Germinal center (tissue), 1 donor: ENCODE results near the gene LAMP1.
"Not testable (repeated sequence)": the region's sequence is repeated elsewhere in the genome, so short reads cannot be mapped to it uniquely, and the experiment has no call there.

Source experiments
- DNase-seq: peaks from one replicate; pipeline ENCODE4 v3.0.0; 2012; ENCODE audit warnings: mixed read lengths, low spot score

LAMP1 gene, protein sequence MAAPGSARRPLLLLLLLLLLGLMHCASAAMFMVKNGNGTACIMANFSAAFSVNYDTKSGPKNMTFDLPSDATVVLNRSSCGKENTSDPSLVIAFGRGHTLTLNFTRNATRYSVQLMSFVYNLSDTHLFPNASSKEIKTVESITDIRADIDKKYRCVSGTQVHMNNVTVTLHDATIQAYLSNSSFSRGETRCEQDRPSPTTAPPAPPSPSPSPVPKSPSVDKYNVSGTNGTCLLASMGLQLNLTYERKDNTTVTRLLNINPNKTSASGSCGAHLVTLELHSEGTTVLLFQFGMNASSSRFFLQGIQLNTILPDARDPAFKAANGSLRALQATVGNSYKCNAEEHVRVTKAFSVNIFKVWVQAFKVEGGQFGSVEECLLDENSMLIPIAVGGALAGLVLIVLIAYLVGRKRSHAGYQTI

DNA sequence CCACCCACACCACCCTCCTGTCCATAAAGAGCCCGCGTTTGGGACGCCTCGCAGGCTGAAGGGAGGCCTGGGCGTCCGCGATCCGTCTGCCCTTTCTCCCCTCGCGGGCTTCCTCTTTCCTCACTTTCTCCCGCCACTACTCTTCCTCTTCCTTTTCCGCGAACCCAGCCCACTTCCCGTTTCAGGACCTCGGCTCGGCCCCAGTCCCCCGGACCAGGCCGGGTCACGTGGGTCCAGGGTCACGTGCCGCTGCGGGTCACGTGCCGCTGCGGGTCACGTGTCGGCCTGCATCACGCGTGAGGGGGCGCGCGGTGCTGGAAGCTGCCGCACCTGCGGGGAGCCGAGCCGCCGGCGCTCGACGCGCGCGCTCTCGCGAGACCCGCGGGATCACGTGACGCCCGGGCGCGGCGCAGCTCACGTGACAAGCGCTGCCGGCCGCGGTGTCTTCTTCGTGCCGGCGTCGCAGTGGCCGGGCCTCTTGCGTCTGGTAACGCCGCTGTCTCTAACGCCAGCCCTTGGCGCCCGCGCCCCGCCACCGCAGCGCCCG, at the start of gene LAMP1:
Gene LAMP1, plus strand, starts transcription at position 417 of the 547 bp plus-strand sequence. CDS start 196 bp downstream, outside the sequence.
- peak; percentile 97 for DNase-seq

DNA sequence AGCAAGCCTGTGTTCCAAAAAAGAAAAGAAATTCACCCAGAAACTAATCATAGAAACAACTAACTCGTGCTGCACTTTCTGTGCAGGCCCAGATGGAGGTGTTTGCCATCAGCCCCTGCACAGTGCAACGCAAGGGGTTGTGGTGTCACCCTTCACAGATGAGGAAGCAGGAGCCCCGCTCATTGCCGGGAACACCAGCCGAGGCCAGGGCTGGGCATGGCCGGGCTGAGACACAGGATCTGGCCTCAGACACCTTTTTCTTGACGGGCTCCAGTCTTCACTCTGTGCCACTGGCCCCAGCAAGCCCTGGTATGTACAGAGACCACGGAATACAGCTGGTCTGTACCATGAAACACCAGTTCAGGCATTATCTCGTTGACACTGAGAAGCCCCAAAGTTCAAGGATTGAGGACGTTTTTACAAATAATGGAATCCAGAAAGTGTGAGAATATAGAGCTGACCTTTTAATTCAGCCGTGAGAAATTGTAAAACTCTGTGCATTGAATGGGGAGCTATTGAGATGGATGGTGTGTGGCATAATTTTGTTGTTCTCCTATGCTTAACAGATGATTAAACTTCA, 44.4 kb upstream of the LAMP1 start:
- no peak for DNase-seq

DNA sequence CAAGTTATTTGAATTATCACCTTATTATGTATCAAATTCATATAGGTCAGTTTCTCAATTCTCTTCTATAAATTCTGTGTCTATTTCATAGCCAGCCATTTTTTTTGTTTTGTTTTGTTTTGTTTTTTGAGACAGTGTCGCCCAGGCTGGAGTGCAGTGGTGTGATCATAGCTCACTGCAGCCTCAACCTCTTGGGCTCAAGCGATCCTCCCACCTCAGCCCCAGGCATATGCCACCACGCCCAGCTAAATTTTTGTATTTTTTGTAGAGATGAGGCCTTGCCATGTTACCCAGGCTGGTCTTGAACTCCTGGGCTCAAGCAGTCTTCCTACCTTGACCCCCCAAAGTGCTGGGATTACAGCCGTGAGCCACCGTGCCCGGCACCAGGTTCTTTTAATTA, 39.1 kb upstream of the LAMP1 start:
- not testable (repeated sequence) for DNase-seq

DNA sequence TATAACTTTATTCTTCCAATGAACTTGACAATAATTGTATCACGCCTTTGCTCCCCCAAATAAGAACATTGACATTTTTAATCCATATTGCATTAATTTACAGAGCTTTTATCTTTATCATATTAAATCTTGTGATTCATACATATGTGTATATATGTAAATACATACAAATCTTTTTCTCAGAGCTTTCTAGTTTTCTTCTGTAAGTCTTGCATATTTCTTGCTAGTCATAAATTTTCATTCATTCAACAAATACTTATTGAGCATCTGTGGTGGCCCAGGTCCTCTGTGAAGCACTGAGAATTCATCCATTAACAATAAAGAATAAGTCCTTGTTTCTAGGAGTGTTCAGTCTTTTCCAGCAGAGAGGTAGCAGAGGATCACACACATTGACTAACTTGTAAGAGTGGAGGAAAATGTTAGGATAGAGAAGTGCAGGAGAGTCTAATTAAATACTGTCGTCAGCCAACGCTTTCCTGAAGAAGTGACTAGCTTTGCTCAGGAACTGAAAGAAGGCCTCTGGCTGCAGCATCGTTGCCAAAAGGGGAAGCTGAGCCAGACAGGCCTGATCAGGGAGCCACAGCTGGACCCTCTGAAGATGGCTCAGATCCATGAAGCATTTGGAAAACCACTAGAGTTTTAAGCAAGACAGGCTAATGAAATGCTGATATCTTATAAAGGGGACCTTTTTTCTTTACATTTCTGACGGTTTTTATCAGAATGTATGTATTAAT, 38.6 kb upstream of the LAMP1 start:
- no peak for DNase-seq

DNA sequence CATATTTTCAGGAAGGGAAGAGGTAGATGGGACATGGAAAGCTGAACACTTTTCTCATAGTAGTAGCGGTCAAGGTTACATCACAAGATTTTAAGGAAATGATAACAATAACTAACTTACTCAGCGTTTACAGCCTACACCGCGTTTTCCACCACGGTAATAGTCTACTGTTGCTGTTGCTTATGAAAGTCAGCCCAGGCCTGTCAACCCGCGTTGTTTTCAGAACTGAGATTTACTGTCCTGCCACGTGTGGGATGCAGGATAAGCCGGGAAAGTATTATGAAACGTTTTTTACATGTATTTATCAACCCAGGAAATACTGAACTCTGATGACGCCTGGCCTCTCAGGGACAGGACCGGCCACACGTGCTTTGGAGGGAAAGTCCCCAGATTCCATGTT, 36.0 kb upstream of the LAMP1 start:
- DNase-seq, result no peak

DNA sequence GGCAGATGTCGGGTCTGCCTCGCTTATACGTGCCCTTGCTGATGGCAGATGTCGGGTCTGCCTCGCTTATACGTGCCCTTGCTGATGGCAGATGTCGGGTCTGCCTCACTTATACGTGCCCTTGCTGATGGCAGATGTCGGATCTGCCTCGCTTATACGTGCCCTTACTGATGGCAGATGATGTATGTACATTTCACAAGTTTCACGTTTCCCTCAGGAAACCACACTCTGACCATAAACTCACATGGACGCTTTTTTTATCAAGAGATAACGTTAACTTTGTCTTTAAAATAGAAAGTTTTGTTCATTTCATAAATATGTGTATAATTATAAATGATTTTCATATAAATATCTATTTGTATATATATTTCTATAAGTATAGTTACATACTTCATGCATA, 34.0 kb upstream of the LAMP1 start:
- DNase-seq, result not testable (repeated sequence)

DNA sequence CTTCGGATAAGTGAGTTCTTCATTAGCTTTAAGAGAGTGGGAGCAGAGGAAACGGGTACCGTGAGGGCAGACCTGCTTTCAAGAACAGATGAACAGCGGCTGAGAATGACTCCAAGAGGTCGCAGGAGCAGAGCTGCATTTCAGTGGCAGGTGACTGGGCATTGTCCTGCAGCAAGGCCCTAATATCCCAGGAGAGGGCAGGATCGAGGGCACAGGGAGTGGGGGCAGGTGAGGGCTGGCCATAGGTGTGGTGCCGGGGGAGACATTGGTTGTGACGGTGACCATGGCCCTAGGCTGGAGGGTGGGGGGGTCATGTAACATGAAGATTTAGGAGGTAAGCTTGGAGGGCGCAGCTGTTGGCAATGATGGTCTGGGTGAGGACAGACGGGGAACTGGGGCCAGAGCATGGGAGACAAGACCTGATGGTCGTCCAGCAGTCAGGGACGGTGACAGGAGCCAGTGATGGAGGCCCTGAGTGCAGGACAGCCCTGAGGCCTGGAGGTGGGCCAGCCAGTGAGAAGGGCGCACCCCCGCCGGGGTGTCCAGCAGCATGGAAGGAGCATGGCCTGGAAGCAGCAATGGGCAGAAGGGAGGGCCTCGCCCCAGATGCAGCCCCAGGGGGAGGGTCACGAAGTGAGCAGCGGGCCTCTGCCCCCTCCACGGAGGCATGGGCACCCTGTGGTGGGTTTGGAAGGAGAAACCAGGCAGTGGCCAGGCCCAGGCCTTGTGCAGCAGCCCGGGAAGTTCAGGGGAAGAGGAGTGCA, 29.2 kb upstream of the LAMP1 start:
- no peak for DNase-seq

DNA sequence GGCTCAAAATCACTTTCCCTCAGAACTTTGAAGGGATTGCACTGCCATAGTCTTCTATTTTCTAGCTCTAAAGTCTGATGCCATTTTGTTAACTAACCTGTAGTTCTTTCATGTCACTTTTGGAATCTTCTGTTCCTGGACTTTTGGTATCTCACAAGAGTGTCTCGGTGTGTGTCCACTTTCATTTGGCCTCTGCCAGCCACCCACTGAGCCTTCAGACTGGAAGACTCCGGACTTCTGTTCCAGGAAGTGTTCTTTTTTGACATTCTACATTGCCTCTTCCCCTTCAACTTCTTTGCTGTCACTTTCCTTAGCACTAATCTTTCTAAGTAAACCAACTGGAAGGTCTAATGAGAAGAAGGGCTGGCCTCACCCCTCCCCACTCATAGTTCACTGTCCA, 25.0 kb upstream of the LAMP1 start:
- DNase-seq, result no peak

DNA sequence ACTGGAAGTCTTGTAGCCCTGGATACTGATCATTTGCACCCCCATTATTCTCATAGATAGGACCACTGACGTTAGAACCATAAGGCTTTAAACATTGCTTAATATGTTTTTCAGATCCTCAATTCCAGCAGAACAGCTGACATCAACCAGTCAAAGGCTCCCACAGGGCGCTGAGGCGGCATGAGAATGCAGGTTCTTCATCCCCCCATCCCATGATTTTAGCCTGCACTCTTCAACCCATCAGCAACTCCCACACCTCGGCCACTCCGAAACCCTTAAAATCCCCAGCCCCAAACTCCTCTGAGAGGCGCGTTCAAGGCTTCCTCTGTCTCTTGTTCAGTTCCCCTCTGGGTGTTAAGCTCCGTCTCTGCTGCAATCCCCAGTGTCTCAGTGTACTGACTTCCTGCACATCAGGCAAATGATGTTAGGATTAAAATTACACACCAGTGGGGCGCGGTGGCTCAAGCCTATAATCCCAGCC, 24.3 kb upstream of the LAMP1 start:
- DNase-seq, result no peak

DNA sequence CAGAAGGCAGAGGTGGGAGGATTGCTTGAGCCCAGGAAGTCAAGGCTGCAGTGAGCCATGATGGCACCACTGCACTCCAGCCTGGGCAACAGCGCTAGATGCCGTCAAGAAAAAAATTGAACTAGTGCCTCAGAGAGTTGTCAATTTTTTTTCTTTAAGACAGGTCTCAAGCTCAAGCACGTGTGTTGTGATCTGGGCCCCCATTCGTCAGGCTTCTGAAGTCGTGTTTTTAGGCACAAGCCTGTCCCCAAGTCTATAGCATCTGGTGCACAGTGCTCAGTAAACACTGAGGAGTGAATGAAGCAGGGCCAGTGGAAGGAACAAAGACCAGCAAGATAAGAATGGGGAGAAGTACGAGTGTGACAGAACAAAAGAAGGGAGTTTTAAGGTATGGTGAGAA, 23.7 kb upstream of the LAMP1 start:
- no peak for DNase-seq

DNA sequence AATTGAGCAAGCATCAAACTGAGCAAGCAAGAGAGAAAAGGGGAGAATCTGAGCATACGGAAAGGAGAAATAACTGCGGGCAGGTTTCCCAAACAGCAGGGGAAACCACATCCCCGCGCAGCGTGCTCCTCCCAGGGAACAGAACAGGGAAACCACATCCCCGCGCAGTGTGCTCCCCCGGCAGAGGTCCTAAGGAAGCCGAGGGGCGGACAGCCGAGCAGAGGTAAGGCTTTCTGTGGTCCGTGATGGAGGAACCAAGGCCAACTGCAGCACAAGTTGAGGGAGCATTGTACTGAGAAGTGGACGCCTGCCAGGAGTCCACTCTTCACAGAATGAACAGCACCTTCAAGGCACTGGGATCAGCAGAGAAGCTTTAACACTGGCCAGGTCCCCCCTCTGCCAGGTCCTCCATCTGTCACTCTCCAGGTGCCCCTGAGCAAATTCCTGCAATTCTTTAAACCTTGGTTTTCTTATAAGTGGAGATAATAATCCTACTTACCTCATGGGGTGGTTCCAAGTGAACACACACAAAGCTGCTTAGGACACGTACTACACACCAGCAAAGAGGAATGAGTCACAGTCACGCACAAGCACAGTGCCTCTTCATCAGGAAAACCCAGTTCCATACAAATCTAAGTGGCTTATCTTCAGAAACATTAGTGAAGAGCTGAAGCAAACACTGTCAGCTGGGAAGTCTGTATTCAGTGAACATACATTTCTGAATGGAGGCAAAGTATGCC, 23.0 kb upstream of the LAMP1 start:
- no peak for DNase-seq

DNA sequence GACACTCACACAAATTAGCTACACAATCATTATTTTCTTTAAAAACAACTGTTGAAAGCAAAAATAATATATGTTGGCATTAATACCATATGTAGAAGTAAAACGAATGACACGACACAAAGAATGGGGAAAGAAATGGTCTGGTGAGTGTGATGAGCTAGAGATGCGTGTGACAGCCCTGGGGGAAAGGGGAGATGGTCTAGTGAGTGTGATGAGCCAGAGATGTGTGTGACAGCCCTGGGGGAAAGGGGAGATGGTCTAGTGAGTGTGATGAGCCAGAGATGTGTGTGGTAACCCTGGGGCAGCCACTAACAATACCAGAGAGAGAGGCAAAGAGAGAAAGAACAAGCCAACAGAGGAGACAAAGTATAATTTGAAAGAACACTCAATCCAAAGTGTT, 22.3 kb upstream of the LAMP1 start:
- no peak for DNase-seq

DNA sequence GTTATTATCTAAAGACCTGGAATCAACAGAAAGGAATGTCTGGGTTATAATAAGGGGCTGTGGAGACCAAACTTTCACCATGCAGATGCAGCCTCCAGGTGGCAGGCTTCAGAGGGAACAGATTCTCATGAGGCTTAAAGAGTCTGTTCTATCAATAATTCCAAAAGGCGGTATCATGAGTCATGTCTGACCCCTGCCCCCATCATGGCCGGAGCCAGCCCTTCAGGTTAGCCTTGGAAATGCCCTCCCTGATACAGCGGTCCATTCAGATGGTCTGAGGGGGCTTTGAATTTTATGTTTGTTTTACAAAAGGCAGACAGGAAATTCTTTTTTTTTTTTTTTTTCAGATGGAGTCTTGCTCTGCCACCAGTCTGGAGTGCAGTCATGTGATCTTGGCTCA, 21.7 kb upstream of the LAMP1 start:
- no peak for DNase-seq

DNA sequence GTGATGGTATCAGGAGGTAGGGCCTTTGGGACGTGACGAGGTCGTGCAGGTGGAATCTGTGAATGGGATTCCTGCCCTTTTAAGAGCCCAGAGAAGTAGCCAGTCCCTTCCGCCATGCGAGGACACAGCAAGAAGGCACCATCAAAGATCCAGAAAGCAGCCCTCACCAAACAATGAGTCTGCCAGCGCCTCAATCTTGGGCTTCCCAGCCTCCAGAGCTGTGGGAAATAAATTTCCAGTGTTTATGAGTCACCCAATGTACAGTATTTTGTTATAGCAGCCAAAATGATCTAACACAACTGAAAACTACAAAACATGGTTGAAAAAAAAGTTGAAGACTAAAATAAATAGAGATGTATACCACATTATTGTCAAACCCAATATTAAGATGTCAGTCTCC, 16.9 kb upstream of the LAMP1 start:
- DNase-seq, result no peak

DNA sequence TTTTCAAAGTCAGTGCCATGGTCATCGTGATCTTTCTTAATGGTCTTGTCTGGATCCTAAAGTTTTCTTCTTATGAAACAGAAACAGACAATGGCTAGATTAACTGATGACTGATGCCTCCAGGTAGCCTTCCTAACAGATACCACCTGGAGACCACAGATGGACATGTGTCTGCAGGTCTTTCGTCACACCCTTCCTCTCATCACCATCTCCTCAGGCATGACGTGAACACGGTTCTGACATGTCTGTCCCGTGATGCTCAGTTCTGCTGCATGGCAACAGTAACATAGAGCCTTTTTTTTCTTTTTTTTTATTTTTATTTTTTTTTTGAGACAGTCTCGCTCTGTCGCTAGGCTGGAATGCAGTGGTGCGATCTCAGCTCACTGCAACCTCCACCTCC, 13.1 kb upstream of the LAMP1 start:
- DNase-seq, result no peak

DNA sequence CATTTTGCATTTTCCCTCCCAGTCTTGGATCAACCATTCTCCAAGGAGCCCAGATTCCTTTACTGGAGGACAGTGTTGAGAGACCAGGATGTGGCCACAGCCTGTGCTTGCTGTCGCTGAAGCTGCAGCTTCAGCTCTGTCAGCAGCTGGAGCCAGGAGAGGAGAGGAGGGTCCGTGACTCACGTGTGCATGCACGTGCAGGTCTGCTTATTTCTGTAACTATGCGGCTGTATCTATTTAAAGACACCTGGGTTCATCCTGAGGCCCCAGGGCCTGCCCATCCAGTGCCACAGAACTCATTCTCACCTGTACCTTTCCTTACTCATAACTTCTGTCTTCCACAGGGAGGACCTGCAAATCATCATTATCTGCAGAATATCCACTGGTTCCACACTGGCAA, 8.2 kb upstream of the LAMP1 start:
- no peak for DNase-seq

DNA sequence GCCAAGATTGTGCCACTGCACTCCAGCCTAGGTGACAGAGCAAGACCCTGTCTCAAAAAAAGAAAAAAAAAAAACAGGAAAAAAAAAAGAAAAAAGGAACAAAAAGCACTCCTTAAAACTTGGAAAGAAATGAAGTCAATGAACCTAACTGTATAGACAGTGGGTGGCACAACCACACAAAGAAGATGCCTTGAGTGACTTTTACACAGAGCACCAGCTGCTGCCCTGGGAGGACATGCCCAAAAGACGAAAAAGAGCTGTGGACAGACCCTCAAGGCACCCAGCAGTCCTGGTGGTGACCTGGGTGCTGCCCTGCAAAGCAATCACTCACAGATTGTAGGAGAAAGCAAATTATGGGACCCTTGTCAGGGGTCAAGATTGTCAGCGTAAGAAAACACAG, 5.9 kb upstream of the LAMP1 start:
- DNase-seq, result no peak

DNA sequence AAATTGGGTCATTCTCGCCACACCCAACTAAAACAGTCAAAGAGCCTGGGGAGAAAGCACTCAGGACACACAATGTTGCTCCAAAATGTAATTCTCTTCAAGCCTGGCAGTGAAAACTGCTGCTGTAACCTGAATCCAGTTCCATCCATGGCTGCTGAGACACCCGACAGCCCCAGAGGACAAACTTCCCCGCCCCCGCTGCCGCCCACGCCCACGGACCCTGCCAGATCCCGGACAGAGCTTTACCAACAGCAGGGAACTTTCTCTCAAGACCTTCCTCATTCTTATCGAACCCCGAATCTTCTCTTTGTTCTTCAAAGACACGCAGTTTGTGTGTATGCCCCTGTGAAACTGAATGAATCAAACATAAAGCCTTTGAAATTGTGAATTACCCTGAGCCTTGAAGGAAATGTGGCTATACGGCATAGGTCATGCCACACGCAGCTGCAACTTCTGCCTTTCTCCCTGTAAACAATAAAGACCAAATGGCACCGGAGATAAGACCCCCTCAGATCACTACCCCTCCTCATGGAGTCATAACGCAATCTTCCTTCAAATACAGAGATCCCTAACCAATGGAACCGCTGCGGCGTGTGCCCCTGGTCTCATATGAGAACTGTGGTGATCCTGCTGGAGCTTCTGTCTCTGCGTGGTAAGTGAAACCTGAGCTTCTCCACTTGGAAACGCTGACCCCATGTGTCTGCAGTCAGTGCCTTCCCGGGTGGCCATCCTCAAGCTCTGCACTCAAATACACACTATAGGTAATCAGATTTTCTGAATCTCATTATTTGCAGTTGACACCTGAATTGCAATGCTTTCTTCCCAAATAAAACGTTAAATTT, 4.8 kb upstream of the LAMP1 start:
- no peak for DNase-seq

DNA sequence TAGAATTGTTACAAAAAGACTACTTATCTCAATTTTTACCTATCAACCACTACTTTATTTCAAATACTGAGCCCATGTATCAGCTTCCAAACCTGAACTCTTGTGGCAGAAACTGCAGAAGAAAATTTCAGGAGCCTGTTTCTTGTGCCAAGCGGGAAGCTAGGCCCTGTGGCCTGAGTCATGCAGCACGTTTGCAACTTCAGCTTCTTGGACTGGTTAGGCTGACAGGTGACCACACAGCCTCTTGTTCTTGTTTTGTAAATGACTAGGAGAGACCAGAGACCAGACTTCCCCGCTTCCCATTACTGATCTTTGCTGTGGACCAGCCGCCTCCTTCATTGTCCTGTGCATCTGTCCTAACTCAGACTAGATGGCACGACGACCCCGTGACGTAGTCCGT, 3.4 kb upstream of the LAMP1 start:
- no peak for DNase-seq

DNA sequence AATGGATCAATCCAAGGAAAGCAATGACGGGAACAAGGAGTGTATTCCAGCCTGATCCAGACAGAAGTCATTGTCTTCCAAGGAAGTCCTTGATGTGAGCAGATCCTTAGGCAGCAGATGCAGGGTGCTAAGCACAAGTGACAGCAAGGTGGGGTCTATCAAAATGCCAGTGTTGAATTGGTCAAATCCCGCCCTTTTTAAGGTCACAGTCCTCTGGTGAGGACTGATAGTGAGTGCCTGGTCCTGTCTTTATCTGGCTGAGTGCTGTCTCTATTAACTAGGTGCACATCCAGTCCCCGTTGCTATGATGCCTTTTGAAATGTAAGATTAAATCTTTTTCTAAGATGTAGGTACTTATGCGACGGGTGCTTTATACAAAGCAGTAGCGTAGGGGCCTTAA, 1.3 kb upstream of the LAMP1 start:
- DNase-seq, result no peak
